ENCODE results near the gene RPL39L. TPM values are rescaled to one million over a fixed set of nuclear protein-coding genes. Genes with fewer than 3 reads are reported as not detected.

Gene RPL39L
- total RNA-seq, 1 donor from 2014 or later, result 19.3 TPM

GRCh38 chr3:187072102-187072501 lies 67.2 kb downstream of the RPL39L start:
- no peak for DNase-seq (ENCODE audit: extremely low read depth, low read depth, low spot score)

Other genes starting within 250 kb of the RPL39L start
- gene ST6GAL1, start 209.0 kb downstream of the RPL39L start, total RNA-seq, result 81.4 and 89.0 TPM in 2 replicates
- gene RTP1, start 58.0 kb upstream of the RPL39L start, total RNA-seq, result not detected in 2 replicates
- 1.8 and 4.6 TPM in 2 replicates for gene MASP1, start 152.2 kb upstream of the RPL39L start, total RNA-seq
- gene RTP4, start 228.9 kb upstream of the RPL39L start, total RNA-seq, result 0.78 and 4.6 TPM in 2 replicates

Measured in glomerular endothelial cell (primary cell).